ENCODE results near the gene IFNAR2.

IFNAR2 gene

DNA sequence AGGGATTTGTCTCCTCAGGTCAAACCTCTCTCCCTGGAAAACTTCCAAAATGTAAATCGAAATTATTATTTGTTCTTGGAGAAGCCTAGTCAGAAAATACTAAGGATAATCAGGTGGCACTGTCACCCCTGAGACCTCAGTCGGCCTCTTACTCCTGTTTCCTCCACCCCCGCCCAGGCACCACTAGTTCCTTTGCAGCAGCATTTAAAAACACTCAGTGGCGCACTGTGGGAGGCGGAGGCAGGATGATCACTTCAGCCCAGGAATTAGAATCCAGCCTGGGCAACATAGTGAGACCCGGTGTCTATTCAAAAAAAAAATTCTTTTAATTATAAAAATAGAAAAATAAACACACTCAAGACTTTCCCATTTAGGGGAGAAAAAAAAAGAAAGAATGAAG, 18.0 kb upstream of the IFNAR2 start:
- H3K4me3 ChIP-seq (ENCODE audit: low read length) = no peak overlapping the region
- no peaks in the 10 kb centered on the region for H3K9me2 ChIP-seq (replicated peaks; ENCODE audit: insufficient read depth, low read length)
- H3K27me3 ChIP-seq (replicated peaks; ENCODE audit: insufficient read depth, low read length) = no peaks in the 10 kb centered on the region
- peaks cover 20% of the 10 kb centered on the region for H3F3A ChIP-seq (ENCODE audit: insufficient read depth, low read length)
- no peaks in the 10 kb centered on the region for H3K36me3 ChIP-seq (replicated peaks; ENCODE audit: insufficient read depth, low read length)
- H3K79me2 ChIP-seq (ENCODE audit: low read length) = no peaks in the 10 kb centered on the region
- peaks cover 31% of the 10 kb centered on the region for H3K4me1 ChIP-seq (ENCODE audit: low read length)
- H3K9ac ChIP-seq (ENCODE audit: low read length) = no peak overlapping the region
- no peak overlapping the region for H3K4me2 ChIP-seq (ENCODE audit: low read depth, low read length)
- peak; percentile 6 for DNase-seq
- H4K20me1 ChIP-seq (ENCODE audit: insufficient read depth, low read length) = no peaks in the 10 kb centered on the region
- H3K9me3 ChIP-seq (replicated peaks; ENCODE audit: insufficient read depth, low read length) = no peaks in the 10 kb centered on the region
- no peak overlapping the region for H2AFZ ChIP-seq (ENCODE audit: low read length)
- no peak overlapping the region for H3K27ac ChIP-seq (ENCODE audit: low read length)
- TF ChIP-seq EZH2 (optimal IDR thresholded peaks at IDR 0.05; ENCODE audit: low read depth, low read length) (no peak), EZH2phosphoT487 (IDR thresholded peaks at IDR 0.05; ENCODE audit: low read length) (no peak)
- TF ChIP-seq, protein P1, sequence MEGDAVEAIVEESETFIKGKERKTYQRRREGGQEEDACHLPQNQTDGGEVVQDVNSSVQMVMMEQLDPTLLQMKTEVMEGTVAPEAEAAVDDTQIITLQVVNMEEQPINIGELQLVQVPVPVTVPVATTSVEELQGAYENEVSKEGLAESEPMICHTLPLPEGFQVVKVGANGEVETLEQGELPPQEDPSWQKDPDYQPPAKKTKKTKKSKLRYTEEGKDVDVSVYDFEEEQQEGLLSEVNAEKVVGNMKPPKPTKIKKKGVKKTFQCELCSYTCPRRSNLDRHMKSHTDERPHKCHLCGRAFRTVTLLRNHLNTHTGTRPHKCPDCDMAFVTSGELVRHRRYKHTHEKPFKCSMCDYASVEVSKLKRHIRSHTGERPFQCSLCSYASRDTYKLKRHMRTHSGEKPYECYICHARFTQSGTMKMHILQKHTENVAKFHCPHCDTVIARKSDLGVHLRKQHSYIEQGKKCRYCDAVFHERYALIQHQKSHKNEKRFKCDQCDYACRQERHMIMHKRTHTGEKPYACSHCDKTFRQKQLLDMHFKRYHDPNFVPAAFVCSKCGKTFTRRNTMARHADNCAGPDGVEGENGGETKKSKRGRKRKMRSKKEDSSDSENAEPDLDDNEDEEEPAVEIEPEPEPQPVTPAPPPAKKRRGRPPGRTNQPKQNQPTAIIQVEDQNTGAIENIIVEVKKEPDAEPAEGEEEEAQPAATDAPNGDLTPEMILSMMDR (IDR thresholded peaks at IDR 0.05; ENCODE audit: low read length) = no peak

DNA sequence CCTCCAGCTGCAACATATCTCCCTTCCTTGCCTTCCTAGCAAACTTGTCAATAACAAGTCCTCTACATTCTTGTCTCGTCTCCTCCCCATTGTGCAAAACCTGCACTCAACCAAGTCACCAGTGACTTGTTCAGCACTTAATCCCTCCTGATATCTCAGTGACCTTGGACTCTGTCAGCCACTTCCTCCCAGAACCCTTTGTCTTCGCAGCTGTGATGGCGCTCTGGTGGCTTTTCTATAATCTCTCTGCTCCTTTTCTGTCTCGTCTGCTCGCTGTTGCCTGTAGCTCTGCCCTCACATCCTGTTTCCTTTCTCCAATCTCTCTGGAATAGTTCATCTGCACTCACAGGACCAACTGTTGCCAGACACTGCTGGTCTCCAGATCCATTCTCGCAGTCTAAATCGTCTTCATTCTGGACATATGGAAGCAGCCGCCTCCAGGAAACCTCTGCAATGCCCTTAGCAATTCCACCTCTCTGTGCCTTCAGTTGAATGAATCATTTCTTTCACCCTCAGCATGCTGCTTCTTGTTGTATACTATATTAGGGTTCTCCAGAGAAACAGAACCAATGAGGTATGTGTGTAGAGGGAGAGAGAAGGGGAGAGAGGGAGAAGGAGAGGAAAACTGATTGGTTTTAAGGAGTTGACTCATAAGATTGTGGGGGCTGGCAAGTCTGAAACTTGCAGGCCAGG, 17.4 kb upstream of the IFNAR2 start:
- Histone ChIP-seq H4K20me1 (ENCODE audit: insufficient read depth, low read length) (no peaks in the 10 kb centered on the region), H3K27ac (ENCODE audit: low read length) (no peak overlapping the region), H3K9me2 (replicated peaks; ENCODE audit: insufficient read depth, low read length) (no peaks in the 10 kb centered on the region), H3K36me3 (replicated peaks; ENCODE audit: insufficient read depth, low read length) (no peaks in the 10 kb centered on the region), H2AFZ (ENCODE audit: low read length) (no peak overlapping the region), H3K4me2 (ENCODE audit: low read depth, low read length) (no peak overlapping the region), H3K9me3 (replicated peaks; ENCODE audit: insufficient read depth, low read length) (no peaks in the 10 kb centered on the region), H3K4me1 (ENCODE audit: low read length) (peaks cover 37% of the 10 kb centered on the region), H3K4me3 (ENCODE audit: low read length) (no peak overlapping the region), H3K9ac (ENCODE audit: low read length) (no peak overlapping the region), H3K79me2 (ENCODE audit: low read length) (no peaks in the 10 kb centered on the region), H3F3A (ENCODE audit: insufficient read depth, low read length) (peaks cover 26% of the 10 kb centered on the region), H3K27me3 (replicated peaks; ENCODE audit: insufficient read depth, low read length) (no peaks in the 10 kb centered on the region)
- DNase-seq = peak; percentile 53
- TF ChIP-seq, protein P1 (IDR thresholded peaks at IDR 0.05; ENCODE audit: low read length) = no peak
- no peak for TF ChIP-seq EZH2 (optimal IDR thresholded peaks at IDR 0.05; ENCODE audit: low read depth, low read length)
- TF ChIP-seq EZH2phosphoT487 (IDR thresholded peaks at IDR 0.05; ENCODE audit: low read length) = no peak

DNA sequence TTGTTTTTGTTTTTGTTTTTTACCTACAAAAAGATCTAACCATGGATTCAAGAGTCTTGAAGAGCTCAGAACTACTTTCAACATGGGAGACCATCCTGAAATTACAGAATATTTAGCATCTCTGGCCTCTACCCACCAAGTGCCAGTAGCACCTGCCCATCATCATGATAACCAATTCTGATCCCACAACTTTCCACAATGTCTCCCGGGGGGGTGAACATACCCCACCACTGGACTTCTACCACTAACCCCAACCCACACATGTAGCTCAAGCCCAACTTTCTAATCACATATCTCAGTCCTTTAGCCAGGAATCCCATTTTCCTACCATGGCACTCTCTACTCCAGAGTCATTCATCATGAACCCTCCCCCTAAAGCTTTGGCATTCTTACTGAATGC, 15.7 kb upstream of the IFNAR2 start:
- H3K9me3 ChIP-seq (replicated peaks; ENCODE audit: insufficient read depth, low read length) = no peaks in the 10 kb centered on the region
- no peaks in the 10 kb centered on the region for H3K79me2 ChIP-seq (ENCODE audit: low read length)
- no peak overlapping the region for H2AFZ ChIP-seq (ENCODE audit: low read length)
- TF ChIP-seq EZH2phosphoT487 (IDR thresholded peaks at IDR 0.05; ENCODE audit: low read length) (no peak), EZH2 (optimal IDR thresholded peaks at IDR 0.05; ENCODE audit: low read depth, low read length) (no peak)
- TF ChIP-seq, protein P1 (IDR thresholded peaks at IDR 0.05; ENCODE audit: low read length) = no peak
- H3K9ac ChIP-seq (ENCODE audit: low read length) = no peak overlapping the region
- H3K4me1 ChIP-seq (ENCODE audit: low read length) = peaks cover 40% of the 10 kb centered on the region
- no peaks in the 10 kb centered on the region for H3K27me3 ChIP-seq (replicated peaks; ENCODE audit: insufficient read depth, low read length)
- H3K4me2 ChIP-seq (ENCODE audit: low read depth, low read length) = no peak overlapping the region
- no peaks in the 10 kb centered on the region for H3K9me2 ChIP-seq (replicated peaks; ENCODE audit: insufficient read depth, low read length)
- H3F3A ChIP-seq (ENCODE audit: insufficient read depth, low read length) = peaks cover 27% of the 10 kb centered on the region
- no peaks in the 10 kb centered on the region for H3K36me3 ChIP-seq (replicated peaks; ENCODE audit: insufficient read depth, low read length)
- no peaks in the 10 kb centered on the region for H4K20me1 ChIP-seq (ENCODE audit: insufficient read depth, low read length)
- H3K27ac ChIP-seq (ENCODE audit: low read length) = no peak overlapping the region
- no peak overlapping the region for H3K4me3 ChIP-seq (ENCODE audit: low read length)
- DNase-seq = no peak

All from MM.1S (cell line).